22Rv1 (cell line): ENCODE results near the gene ANXA5.

Source experiments
- CTCF ChIP-seq: fragments of 450-650 bp; IDR thresholded peaks from 2 replicates; pipeline ENCODE4 v1.5.1; 2017; ENCODE audit warnings: mild to moderate bottlenecking
- ZFX ChIP-seq: fragments of 450-650 bp; IDR thresholded peaks from 2 replicates; pipeline ENCODE4 v1.6.1; 2017; ENCODE audit warnings: antibody characterized with exemption, borderline replicate concordance

- no peak for TF ChIP-seq CTCF
- no peak for TF ChIP-seq ZFX
Measured at GRCh38 chr4:121724671-121725070, 27.9 kb upstream of the ANXA5 start.
